ENCODE results near the gene NPY4R.
"Not testable (repeated sequence)": the region's sequence is repeated elsewhere in the genome, so short reads cannot be mapped to it uniquely, and the experiment has no call there.

DNA sequence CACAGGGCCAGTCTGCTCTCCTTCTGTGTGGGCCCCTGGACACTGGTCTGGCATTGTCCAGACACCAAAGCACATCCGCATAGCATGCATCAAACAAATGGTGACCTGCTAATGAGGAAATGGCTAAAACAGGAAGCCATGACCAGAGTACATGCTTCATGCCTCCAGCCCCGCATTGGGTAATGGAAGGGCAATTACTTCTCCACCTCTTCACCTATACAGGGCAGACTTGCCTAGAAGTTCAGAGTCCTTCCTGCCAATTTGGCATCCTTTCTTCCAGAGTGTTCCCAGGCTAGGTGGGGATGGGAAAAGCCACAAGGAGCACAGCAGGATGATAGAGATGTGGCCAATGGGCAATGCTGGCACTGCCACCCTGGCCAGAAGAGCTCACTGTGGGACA is 32.1 kb upstream of the NPY4R start:
- TF ChIP-seq, protein P1, sequence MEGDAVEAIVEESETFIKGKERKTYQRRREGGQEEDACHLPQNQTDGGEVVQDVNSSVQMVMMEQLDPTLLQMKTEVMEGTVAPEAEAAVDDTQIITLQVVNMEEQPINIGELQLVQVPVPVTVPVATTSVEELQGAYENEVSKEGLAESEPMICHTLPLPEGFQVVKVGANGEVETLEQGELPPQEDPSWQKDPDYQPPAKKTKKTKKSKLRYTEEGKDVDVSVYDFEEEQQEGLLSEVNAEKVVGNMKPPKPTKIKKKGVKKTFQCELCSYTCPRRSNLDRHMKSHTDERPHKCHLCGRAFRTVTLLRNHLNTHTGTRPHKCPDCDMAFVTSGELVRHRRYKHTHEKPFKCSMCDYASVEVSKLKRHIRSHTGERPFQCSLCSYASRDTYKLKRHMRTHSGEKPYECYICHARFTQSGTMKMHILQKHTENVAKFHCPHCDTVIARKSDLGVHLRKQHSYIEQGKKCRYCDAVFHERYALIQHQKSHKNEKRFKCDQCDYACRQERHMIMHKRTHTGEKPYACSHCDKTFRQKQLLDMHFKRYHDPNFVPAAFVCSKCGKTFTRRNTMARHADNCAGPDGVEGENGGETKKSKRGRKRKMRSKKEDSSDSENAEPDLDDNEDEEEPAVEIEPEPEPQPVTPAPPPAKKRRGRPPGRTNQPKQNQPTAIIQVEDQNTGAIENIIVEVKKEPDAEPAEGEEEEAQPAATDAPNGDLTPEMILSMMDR (IDR thresholded peaks at IDR 0.05): not testable (repeated sequence)
- not testable (repeated sequence) for TF ChIP-seq POLR2A (IDR thresholded peaks at IDR 0.05)

All from thyroid gland (tissue), 4 donors.